ENCODE measurements around the gene ZNF598. TPM values are rescaled to one million over a fixed set of nuclear protein-coding genes. Genes with fewer than 3 reads are reported as not detected.

Gene ZNF598
- total RNA-seq, 1 experiment from 2014 or later: 70.9 TPM

DNA sequence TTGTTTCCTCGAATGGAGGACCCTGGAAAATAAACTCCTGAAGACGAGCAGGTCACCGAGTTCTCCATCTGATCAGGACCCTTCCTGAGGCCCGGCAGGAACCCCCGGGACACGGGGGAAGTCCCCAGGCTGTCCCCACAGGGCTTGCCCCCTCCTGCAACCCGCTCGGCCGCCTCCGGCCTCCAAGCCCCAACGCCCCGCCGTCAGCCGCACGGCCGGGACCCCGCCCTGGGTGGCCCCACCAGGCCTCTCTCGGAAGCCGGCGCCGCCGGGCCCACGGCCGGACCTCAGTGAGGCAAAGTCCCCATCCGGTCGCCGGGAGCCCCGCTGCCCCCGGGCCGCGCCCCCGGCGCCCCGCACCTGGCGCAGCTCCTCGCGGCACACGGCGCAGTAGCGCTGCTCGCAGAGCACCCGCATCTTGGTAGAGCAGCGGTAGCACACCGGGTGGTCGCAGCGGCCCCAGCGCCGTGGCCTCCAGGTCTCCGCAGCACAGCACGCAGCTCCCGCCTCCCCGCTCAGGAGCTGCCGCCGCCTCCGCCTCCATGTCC, 383 bp downstream of the ZNF598 start:
- Histone ChIP-seq H4K8ac (replicated peaks; ENCODE audit: insufficient read length, low read depth, low read length) (no peak overlapping the region), H3K79me2 (ENCODE audit: insufficient read depth, low read length) (peaks cover 26% of the 10 kb centered on the region; the same call in 1 of the 2 replicates), H3K18ac (ENCODE audit: insufficient read length, low read depth, low read length) (no peak overlapping the region), H4K91ac (ENCODE audit: insufficient read length, low read depth, low read length) (no peak overlapping the region), H2BK5ac (ENCODE audit: insufficient read length, low read length) (no peak overlapping the region), H3K4me1 (ENCODE audit: insufficient read depth, low read length) (peaks cover 6% of the 10 kb centered on the region; the same call in 1 of the 2 replicates), H2BK12ac (ENCODE audit: insufficient read length, low read depth, low read length) (no peak overlapping the region), H2AK5ac (ENCODE audit: insufficient read length, low read length) (no peak overlapping the region), H3K27me3 (ENCODE audit: insufficient read depth, low read length) (no peaks in the 10 kb centered on the region), H3K4me2 (ENCODE audit: insufficient read depth, insufficient read length, low read length) (peak overlapping the region; percentile 73), H3K9ac (ENCODE audit: extremely low read depth, insufficient read length, low read length) (peak overlapping the region; percentile 83), H3K9me3 (ENCODE audit: control insufficient read depth, low read depth, low read length) (no peaks in the 10 kb centered on the region), H2AFZ (ENCODE audit: low read length) (no peak overlapping the region), H4K5ac (ENCODE audit: insufficient read length, low read depth, low read length) (no peak overlapping the region), H3K27ac (ENCODE audit: insufficient read length, low read depth, low read length) (no peak overlapping the region), H2BK120ac (ENCODE audit: low read depth, low read length, poor library complexity, severe bottlenecking) (no peak overlapping the region), H3K23me2 (ENCODE audit: insufficient read length, low read depth, low read length, poor library complexity, severe bottlenecking) (peaks cover 11% of the 10 kb centered on the region), H3K4ac (ENCODE audit: low read depth, low read length) (no peak overlapping the region), H3K23ac (ENCODE audit: insufficient read length, low read depth, low read length) (no peak overlapping the region), H2BK20ac (ENCODE audit: low read depth, low read length, poor library complexity, severe bottlenecking) (no peak overlapping the region), H2BK15ac (ENCODE audit: low read depth, low read length) (no peak overlapping the region), H4K20me1 (ENCODE audit: control insufficient read depth, insufficient read depth, insufficient read length) (no peaks in the 10 kb centered on the region), H3T11ph (ENCODE audit: low read length) (no peak overlapping the region), H3K14ac (ENCODE audit: insufficient read depth, low read length) (0 out of 2 replicates have a peak overlapping the region, but pooled peaks have one; percentile 25), H3K56ac (ENCODE audit: insufficient read length, low read depth, low read length) (no peak overlapping the region), H3K79me1 (ENCODE audit: insufficient read depth, low read depth, low read length, poor library complexity, severe bottlenecking) (peaks cover 21% of the 10 kb centered on the region)
- Mint-ChIP-seq H3K36me3 (ENCODE audit: insufficient read depth in 1 of 3, low read depth in 3 of 3) (peaks cover 5 to 16% (median 12%) of the 10 kb centered on the region in 3 experiments), H3K27ac (no peak overlapping the region), H3K4me1 (peaks cover 21 to 34% of the 10 kb centered on the region in 2 experiments), H3K4me3 (peak overlapping the region; percentile 78 to 81), H3K9me3 (no peaks in the 10 kb centered on the region; a peak in 1 of 5 replicates), H3K27me3 (ENCODE audit: low read depth) (no peaks in the 10 kb centered on the region; the same call in 1 of the 2 replicates)
- TF ChIP-seq, protein P1, sequence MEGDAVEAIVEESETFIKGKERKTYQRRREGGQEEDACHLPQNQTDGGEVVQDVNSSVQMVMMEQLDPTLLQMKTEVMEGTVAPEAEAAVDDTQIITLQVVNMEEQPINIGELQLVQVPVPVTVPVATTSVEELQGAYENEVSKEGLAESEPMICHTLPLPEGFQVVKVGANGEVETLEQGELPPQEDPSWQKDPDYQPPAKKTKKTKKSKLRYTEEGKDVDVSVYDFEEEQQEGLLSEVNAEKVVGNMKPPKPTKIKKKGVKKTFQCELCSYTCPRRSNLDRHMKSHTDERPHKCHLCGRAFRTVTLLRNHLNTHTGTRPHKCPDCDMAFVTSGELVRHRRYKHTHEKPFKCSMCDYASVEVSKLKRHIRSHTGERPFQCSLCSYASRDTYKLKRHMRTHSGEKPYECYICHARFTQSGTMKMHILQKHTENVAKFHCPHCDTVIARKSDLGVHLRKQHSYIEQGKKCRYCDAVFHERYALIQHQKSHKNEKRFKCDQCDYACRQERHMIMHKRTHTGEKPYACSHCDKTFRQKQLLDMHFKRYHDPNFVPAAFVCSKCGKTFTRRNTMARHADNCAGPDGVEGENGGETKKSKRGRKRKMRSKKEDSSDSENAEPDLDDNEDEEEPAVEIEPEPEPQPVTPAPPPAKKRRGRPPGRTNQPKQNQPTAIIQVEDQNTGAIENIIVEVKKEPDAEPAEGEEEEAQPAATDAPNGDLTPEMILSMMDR (conservative IDR thresholded peaks at IDR 0.05): no peak
- no peak for DNase-seq
- no CpG with 5 or more reads among the region's 55 CpGs for WGBS (ENCODE audit: extremely low coverage, insufficient read length, low lambda C conversion rate)
